HepG2 (cell line): ENCODE results near the gene SERINC2. TPM values are rescaled to one million over a fixed set of nuclear protein-coding genes. Genes with fewer than 3 reads are reported as not detected.

ENCODE experiments used
- CBX5 ChIP-seq: sonication (generic); formaldehyde crosslinking; IDR thresholded peaks from 2 replicates; pipeline ENCODE4 v1.4.0; 2020; ENCODE audit warnings: missing genetic modification reagents, borderline replicate concordance
- DNMT3B ChIP-seq: conservative IDR thresholded peaks from 2 replicates; pipeline ENCODE4 v1.6.1; 2016; ENCODE audit warnings: missing biosample characterization, control low read depth
- ETV5 ChIP-seq: IDR thresholded peaks from 2 replicates; pipeline ENCODE4 v1.6.1; 2018; ENCODE audit warnings: missing biosample characterization, missing genetic modification reagents, inconsistent platforms, borderline replicate concordance
- GTF3A ChIP-seq: sonication (generic); formaldehyde crosslinking; conservative IDR thresholded peaks from 2 replicates; pipeline ENCODE4 v1.4.0; 2020; ENCODE audit warnings: mild to moderate bottlenecking, missing genetic modification reagents
- KAT7 ChIP-seq: IDR thresholded peaks from 2 replicates; pipeline ENCODE4 v1.6.1; 2018; ENCODE audit warnings: borderline replicate concordance, missing compliant biosample characterization
- MEIS2 ChIP-seq: sonication (generic); formaldehyde crosslinking; IDR thresholded peaks from 2 replicates; pipeline ENCODE4 v1.9.0; 2021; ENCODE audit warnings: mild to moderate bottlenecking, missing genetic modification reagents
- MXI1 ChIP-seq: IDR thresholded peaks from 3 replicates; pipeline ENCODE4 v1.6.1; 2012; ENCODE audit warnings: low read depth, low read length, inconsistent platforms, borderline replicate concordance
- NRL ChIP-seq: sonication (generic); formaldehyde crosslinking; IDR thresholded peaks from 2 replicates; pipeline ENCODE4 v1.5.0; 2020; ENCODE audit warnings: missing genetic modification reagents, mild to moderate bottlenecking, moderate library complexity, borderline replicate concordance
- RNF2 ChIP-seq: fragments of 450-650 bp; conservative IDR thresholded peaks from 2 replicates; pipeline ENCODE4 v1.6.1; 2016; ENCODE audit warnings: low read depth
- TBX2 ChIP-seq: sonication (generic); formaldehyde crosslinking; IDR thresholded peaks from 2 replicates; pipeline ENCODE4 v1.5.0; 2020; ENCODE audit warnings: missing genetic modification reagents, mild to moderate bottlenecking, borderline replicate concordance
- ZFP82 ChIP-seq: sonication (generic); formaldehyde crosslinking; IDR thresholded peaks from 2 replicates; pipeline ENCODE4 v1.5.1; 2020; ENCODE audit warnings: mild to moderate bottlenecking, missing genetic modification reagents, borderline replicate concordance
- ZKSCAN1 ChIP-seq: fragments of 150-350 bp; IDR thresholded peaks from 2 replicates; pipeline ENCODE4 v1.6.1; 2014; ENCODE audit warnings: low read length
- ZNF205 ChIP-seq: IDR thresholded peaks from 2 replicates; pipeline ENCODE4 v1.6.1; 2018; ENCODE audit warnings: missing biosample characterization, missing genetic modification reagents
- ZNF839 ChIP-seq: sonication (generic); formaldehyde crosslinking; IDR thresholded peaks from 2 replicates; pipeline ENCODE4 v1.4.0; 2020; ENCODE audit warnings: missing genetic modification reagents, mild to moderate bottlenecking, borderline replicate concordance
- polyA plus RNA-seq, 8 experiments: library from polyadenylated mRNA; depleted of rRNA in 3 of 8; stranded (reverse) in 7 of 8; unstranded in 1 of 8; fragments of >200 nt; fragmentation: Illumina TruSeq in 4 of 8; extraction: Trizol in 4 of 8; gene quantifications; 2 replicates each; pipeline versions ENCODE4 v1.2.1 to v1.2.3, GENCODE V29; 2011 to 2016; ENCODE audit warnings: low read depth in 4 of 8, missing spikeins in 1 of 8, mixed read lengths in 1 of 8; ENCODE audit not compliant: insufficient read depth in 1 of 8
- total RNA-seq, 5 experiments: library from RNA; depleted of rRNA; stranded (reverse); fragments of >200 nt; fragmentation: Illumina TruSeq; extraction: Trizol; gene quantifications; 2 replicates each; pipeline ENCODE4 v1.2.3, GENCODE V29; 2016; ENCODE audit warnings: low read depth in 1 of 5
- TF ChIP-seq, protein P1 (sequence below): sonication (generic); formaldehyde crosslinking; IDR thresholded peaks from 2 replicates; pipeline ENCODE4 v1.9.0; 2021; ENCODE audit warnings: missing genetic modification reagents, borderline replicate concordance
- TF ChIP-seq, protein P2 (sequence below): sonication (generic); formaldehyde crosslinking; IDR thresholded peaks from 2 replicates; pipeline ENCODE4 v1.4.0; 2020; ENCODE audit warnings: mild to moderate bottlenecking, missing genetic modification reagents
- TF ChIP-seq, protein P3 (sequence below): sonication (generic); formaldehyde crosslinking; IDR thresholded peaks from 2 replicates; pipeline ENCODE4 v1.4.0; 2020; ENCODE audit warnings: low read depth, mild to moderate bottlenecking, missing genetic modification reagents
- TF ChIP-seq, protein P4 (sequence below): sonication (generic); formaldehyde crosslinking; IDR thresholded peaks from 2 replicates; pipeline ENCODE4 v1.4.0; 2020; ENCODE audit warnings: mild to moderate bottlenecking, missing genetic modification reagents
- TF ChIP-seq, protein P5 (sequence below): sonication (generic); formaldehyde crosslinking; IDR thresholded peaks from 2 replicates; pipeline ENCODE4 v1.4.0; 2020; ENCODE audit warnings: missing genetic modification reagents
- TF ChIP-seq, protein P6 (sequence below): sonication (generic); formaldehyde crosslinking; IDR thresholded peaks from 2 replicates; pipeline ENCODE4 v1.8.0; 2022; ENCODE audit warnings: mild to moderate bottlenecking, missing genetic modification reagents, moderate library complexity

Gene SERINC2
- total and polyA plus RNA-seq, 2 of the 13 experiments (the other 11 are each of a cell fraction or from before 2014, with no cell fraction given): 4.8 to 126 TPM

DNA sequence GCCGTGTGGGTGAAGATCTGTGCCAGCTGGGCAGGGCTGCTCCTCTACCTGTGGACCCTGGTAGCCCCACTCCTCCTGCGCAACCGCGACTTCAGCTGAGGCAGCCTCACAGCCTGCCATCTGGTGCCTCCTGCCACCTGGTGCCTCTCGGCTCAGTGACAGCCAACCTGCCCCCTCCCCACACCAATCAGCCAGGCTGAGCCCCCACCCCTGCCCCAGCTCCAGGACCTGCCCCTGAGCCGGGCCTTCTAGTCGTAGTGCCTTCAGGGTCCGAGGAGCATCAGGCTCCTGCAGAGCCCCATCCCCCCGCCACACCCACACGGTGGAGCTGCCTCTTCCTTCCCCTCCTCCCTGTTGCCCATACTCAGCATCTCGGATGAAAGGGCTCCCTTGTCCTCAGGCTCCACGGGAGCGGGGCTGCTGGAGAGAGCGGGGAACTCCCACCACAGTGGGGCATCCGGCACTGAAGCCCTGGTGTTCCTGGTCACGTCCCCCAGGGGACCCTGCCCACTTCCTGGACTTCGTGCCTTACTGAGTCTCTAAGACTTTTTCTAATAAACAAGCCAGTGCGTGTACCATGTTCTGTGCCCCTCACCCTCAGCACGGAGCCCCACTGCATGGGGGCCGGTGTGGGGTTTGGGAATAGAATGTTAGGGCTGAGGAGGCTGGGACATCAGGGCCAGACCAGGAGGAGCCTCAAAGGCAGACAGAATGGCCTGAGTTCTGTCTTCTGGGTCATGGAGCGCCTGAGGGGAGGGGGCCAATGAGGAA lies 21.3 kb downstream of the SERINC2 start (continued):
- TF ChIP-seq, protein P1, sequence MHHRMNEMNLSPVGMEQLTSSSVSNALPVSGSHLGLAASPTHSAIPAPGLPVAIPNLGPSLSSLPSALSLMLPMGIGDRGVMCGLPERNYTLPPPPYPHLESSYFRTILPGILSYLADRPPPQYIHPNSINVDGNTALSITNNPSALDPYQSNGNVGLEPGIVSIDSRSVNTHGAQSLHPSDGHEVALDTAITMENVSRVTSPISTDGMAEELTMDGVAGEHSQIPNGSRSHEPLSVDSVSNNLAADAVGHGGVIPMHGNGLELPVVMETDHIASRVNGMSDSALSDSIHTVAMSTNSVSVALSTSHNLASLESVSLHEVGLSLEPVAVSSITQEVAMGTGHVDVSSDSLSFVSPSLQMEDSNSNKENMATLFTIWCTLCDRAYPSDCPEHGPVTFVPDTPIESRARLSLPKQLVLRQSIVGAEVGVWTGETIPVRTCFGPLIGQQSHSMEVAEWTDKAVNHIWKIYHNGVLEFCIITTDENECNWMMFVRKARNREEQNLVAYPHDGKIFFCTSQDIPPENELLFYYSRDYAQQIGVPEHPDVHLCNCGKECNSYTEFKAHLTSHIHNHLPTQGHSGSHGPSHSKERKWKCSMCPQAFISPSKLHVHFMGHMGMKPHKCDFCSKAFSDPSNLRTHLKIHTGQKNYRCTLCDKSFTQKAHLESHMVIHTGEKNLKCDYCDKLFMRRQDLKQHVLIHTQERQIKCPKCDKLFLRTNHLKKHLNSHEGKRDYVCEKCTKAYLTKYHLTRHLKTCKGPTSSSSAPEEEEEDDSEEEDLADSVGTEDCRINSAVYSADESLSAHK: no peak
- TF ChIP-seq ETV5 (CRISPR knock-in tag) (peak; percentile 97), TBX2 (CRISPR knock-in tag) (peak; percentile 91), RNF2 (no peak), ZKSCAN1 (no peak), ZNF205 (CRISPR knock-in tag) (peak; percentile 18; the same call in 1 of the 2 replicates), NRL (CRISPR knock-in tag) (no peak; the same call in 1 of the 2 replicates), MXI1 (peak; percentile 36; the same call in 1 of the 3 replicates), DNMT3B (CRISPR knock-in tag) (no peak), ZNF839 (CRISPR knock-in tag) (no peak), ZFP82 (CRISPR knock-in tag) (no peak), CBX5 (no peak), GTF3A (no peak), KAT7 (CRISPR knock-in tag) (no peak; the same call in 1 of the 2 replicates), MEIS2 (CRISPR knock-in tag) (no peak; the same call in 1 of the 2 replicates)
- TF ChIP-seq, protein P2, sequence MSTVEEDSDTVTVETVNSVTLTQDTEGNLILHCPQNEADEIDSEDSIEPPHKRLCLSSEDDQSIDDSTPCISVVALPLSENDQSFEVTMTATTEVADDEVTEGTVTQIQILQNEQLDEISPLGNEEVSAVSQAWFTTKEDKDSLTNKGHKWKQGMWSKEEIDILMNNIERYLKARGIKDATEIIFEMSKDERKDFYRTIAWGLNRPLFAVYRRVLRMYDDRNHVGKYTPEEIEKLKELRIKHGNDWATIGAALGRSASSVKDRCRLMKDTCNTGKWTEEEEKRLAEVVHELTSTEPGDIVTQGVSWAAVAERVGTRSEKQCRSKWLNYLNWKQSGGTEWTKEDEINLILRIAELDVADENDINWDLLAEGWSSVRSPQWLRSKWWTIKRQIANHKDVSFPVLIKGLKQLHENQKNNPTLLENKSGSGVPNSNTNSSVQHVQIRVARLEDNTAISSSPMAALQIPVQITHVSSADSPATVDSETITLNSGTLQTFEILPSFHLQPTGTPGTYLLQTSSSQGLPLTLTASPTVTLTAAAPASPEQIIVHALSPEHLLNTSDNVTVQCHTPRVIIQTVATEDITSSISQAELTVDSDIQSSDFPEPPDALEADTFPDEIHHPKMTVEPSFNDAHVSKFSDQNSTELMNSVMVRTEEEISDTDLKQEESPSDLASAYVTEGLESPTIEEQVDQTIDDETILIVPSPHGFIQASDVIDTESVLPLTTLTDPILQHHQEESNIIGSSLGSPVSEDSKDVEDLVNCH (CRISPR knock-in tag): no peak
- TF ChIP-seq, protein P3, sequence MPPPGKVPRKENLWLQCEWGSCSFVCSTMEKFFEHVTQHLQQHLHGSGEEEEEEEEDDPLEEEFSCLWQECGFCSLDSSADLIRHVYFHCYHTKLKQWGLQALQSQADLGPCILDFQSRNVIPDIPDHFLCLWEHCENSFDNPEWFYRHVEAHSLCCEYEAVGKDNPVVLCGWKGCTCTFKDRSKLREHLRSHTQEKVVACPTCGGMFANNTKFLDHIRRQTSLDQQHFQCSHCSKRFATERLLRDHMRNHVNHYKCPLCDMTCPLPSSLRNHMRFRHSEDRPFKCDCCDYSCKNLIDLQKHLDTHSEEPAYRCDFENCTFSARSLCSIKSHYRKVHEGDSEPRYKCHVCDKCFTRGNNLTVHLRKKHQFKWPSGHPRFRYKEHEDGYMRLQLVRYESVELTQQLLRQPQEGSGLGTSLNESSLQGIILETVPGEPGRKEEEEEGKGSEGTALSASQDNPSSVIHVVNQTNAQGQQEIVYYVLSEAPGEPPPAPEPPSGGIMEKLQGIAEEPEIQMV (CRISPR knock-in tag): peak; percentile 67; the same call in 1 of the 2 replicates
- TF ChIP-seq, protein P4, sequence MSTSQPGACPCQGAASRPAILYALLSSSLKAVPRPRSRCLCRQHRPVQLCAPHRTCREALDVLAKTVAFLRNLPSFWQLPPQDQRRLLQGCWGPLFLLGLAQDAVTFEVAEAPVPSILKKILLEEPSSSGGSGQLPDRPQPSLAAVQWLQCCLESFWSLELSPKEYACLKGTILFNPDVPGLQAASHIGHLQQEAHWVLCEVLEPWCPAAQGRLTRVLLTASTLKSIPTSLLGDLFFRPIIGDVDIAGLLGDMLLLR (CRISPR knock-in tag): no peak
- TF ChIP-seq, protein P5, sequence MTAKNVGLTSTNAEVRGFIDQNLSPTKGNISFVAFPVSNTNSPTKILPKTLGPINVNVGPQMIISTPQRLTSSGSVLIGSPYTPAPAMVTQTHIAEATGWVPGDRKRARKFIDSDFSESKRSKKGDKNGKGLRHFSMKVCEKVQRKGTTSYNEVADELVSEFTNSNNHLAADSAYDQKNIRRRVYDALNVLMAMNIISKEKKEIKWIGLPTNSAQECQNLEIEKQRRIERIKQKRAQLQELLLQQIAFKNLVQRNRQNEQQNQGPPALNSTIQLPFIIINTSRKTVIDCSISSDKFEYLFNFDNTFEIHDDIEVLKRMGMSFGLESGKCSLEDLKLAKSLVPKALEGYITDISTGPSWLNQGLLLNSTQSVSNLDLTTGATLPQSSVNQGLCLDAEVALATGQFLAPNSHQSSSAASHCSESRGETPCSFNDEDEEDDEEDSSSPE (CRISPR knock-in tag): no peak
- TF ChIP-seq, protein P6, sequence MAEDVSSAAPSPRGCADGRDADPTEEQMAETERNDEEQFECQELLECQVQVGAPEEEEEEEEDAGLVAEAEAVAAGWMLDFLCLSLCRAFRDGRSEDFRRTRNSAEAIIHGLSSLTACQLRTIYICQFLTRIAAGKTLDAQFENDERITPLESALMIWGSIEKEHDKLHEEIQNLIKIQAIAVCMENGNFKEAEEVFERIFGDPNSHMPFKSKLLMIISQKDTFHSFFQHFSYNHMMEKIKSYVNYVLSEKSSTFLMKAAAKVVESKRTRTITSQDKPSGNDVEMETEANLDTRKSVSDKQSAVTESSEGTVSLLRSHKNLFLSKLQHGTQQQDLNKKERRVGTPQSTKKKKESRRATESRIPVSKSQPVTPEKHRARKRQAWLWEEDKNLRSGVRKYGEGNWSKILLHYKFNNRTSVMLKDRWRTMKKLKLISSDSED (CRISPR knock-in tag): no peak
